Neural cell (in vitro differentiated cells): Measurements from ENCODE around the gene NOL4L. TPM values are rescaled to one million over a fixed set of nuclear protein-coding genes. Genes with fewer than 3 reads are reported as not detected.

Experiments
- H2AFZ ChIP-seq: fragments of 200-600, 300-800 bp; sonication (generic), shearing (Covaris generic); 2 replicates; pipeline ENCODE4 v1.6.0; 2014; ENCODE audit warnings: low read depth, mild to moderate bottlenecking, antibody characterized with exemption, low read length, moderate library complexity
- H3F3A ChIP-seq: fragments of 200-600 bp; shearing (Covaris generic); 2 replicates; pipeline ENCODE4 v1.6.1; 2016; ENCODE audit warnings: mild to moderate bottlenecking, moderate library complexity, mixed read lengths, antibody characterized with exemption, low read length; ENCODE audit not compliant: insufficient read depth, poor library complexity, severe bottlenecking
- H3K27ac ChIP-seq: fragments of 200-600, 300-800 bp; sonication (generic), shearing (Covaris generic); 2 replicates; pipeline ENCODE4 v1.5.1; 2014; ENCODE audit warnings: mild to moderate bottlenecking, low read length, moderate library complexity
- H3K27me3 ChIP-seq: fragments of 300-800, 200-600 bp; sonication (generic), shearing (Covaris generic); 2 replicates; pipeline ENCODE4 v1.6.0; 2014; ENCODE audit warnings: mild to moderate bottlenecking, low read depth, low read length, moderate library complexity; ENCODE audit not compliant: insufficient read depth
- H3K36me3 ChIP-seq: fragments of 300-800, 200-600 bp; sonication (generic), shearing (Covaris generic); 2 replicates; pipeline ENCODE4 v1.5.1; 2014; ENCODE audit warnings: mild to moderate bottlenecking, antibody characterized with exemption, low read length, moderate library complexity; ENCODE audit not compliant: insufficient read depth
- H3K4me2 ChIP-seq: fragments of 300-800, 200-600 bp; sonication (generic), shearing (Covaris generic); 2 replicates; pipeline ENCODE4 v1.6.0; 2014; ENCODE audit warnings: mild to moderate bottlenecking, low read length
- H3K4me3 ChIP-seq: fragments of 300-800, 200-600 bp; sonication (generic), shearing (Covaris generic); 2 replicates; pipeline ENCODE4 v1.5.1; 2014; ENCODE audit warnings: mild to moderate bottlenecking, low read length, moderate library complexity
- H3K79me2 ChIP-seq: fragments of 200-600 bp; shearing (Covaris generic); replicated peaks from 2 replicates; pipeline ENCODE4 v1.6.0; 2014; ENCODE audit warnings: mild to moderate bottlenecking, low read length, moderate library complexity; ENCODE audit not compliant: insufficient read depth
- H3K9ac ChIP-seq: fragments of 300-800, 200-600 bp; sonication (generic), shearing (Covaris generic); 2 replicates; pipeline ENCODE4 v1.6.1; 2016; ENCODE audit warnings: mild to moderate bottlenecking, low read length, mixed read lengths
- H3K9me2 ChIP-seq: fragments of 200-600 bp; shearing (Covaris generic); 2 replicates; pipeline ENCODE4 v1.6.1; 2016; ENCODE audit warnings: mild to moderate bottlenecking, low read length, mixed read lengths; ENCODE audit not compliant: insufficient read depth
- H3K9me3 ChIP-seq: fragments of 200-600, 300-800 bp; sonication (generic), shearing (Covaris generic); 2 replicates; pipeline ENCODE4 v1.6.1; 2016; ENCODE audit warnings: mild to moderate bottlenecking, mixed run types, low read length, moderate library complexity, mixed read lengths
- H4K20me1 ChIP-seq: fragments of 200-600 bp; shearing (Covaris generic); 2 replicates; pipeline ENCODE4 v1.6.1; 2016; ENCODE audit warnings: mild to moderate bottlenecking, mixed run types; ENCODE audit not compliant: insufficient read depth
- EP300 ChIP-seq: fragments of 450-650 bp; conservative IDR thresholded peaks from 2 replicates; pipeline ENCODE4 v1.6.1; 2014; ENCODE audit warnings: antibody characterized with exemption, mild to moderate bottlenecking, moderate library complexity; ENCODE audit not compliant: poor library complexity, severe bottlenecking
- EZH2 ChIP-seq: fragments of 200-600, 300-800 bp; shearing (Covaris generic), sonication (generic); IDR thresholded peaks from 2 replicates; pipeline ENCODE4 v1.6.1; 2014; ENCODE audit warnings: antibody characterized with exemption, low read length, borderline replicate concordance, mild to moderate bottlenecking; ENCODE audit not compliant: insufficient read depth, poor library complexity, severe bottlenecking
- MXI1 ChIP-seq: fragments of 450-650 bp; conservative IDR thresholded peaks from 2 replicates; pipeline ENCODE4 v1.6.1; 2014; ENCODE audit warnings: antibody characterized with exemption, mild to moderate bottlenecking; ENCODE audit not compliant: poor library complexity, severe bottlenecking
- POLR2AphosphoS5 ChIP-seq: IDR thresholded peaks from 2 replicates; pipeline ENCODE4 v1.6.1; 2012
- RAD21 ChIP-seq: fragments of 450-650 bp; conservative IDR thresholded peaks from 2 replicates; pipeline ENCODE4 v1.6.1; 2014; ENCODE audit warnings: antibody characterized with exemption, mild to moderate bottlenecking, moderate library complexity
- SMC3 ChIP-seq: fragments of 450-650 bp; conservative IDR thresholded peaks from 2 replicates; pipeline ENCODE4 v1.6.1; 2014; ENCODE audit warnings: antibody characterized with exemption, mild to moderate bottlenecking, moderate library complexity; ENCODE audit not compliant: poor library complexity
- TAF1 ChIP-seq: IDR thresholded peaks from 2 replicates; pipeline ENCODE4 v1.6.1; 2012; ENCODE audit warnings: low read depth
- polyA plus RNA-seq: library from polyadenylated mRNA; depleted of rRNA; stranded (reverse); fragments of >200 nt; gene quantifications from 2 replicates; pipeline ENCODE4 v1.2.3, GENCODE V29; 2014
- TF ChIP-seq, protein P1 (sequence below): IDR thresholded peaks from 2 replicates; pipeline ENCODE4 v1.6.1; 2012; ENCODE audit warnings: borderline replicate concordance
- TF ChIP-seq, protein P2 (sequence below): fragments of 450-650 bp; IDR thresholded peaks from 2 replicates; pipeline ENCODE4 v1.5.1; 2014; ENCODE audit warnings: antibody characterized with exemption, mild to moderate bottlenecking, moderate library complexity; ENCODE audit not compliant: poor library complexity, severe bottlenecking

NOL4L gene
- polyA plus RNA-seq, 1 donor from 2014 or later, result 20.4 TPM

DNA sequence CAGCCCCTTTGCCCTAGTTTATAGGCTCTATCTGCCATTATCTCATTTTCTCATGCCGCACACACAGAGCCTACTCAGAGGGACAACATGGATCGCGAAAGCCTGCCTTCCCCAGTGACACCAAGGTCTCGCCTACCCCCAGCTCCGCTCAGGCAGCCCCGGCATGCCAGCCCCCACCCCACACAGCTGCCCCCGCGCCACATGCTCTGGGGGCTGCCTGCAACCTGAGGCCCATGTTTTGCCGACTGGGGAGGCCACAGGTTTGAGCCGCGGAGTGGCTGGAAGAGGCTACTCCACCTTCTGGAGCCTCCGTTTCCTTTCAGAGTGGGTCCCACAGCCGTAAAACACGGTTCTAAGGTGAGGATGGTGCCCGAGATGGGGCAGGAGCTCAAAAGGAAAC lies 124.9 kb downstream of the NOL4L start:
- H3K79me2 ChIP-seq, result peaks cover 29% of the 10 kb centered on the region
- no peak overlapping the region for H3K9ac ChIP-seq
- no peaks in the 10 kb centered on the region for H3K27me3 ChIP-seq
- no peaks in the 10 kb centered on the region for H3K9me3 ChIP-seq
- TF ChIP-seq EZH2 (no peak), POLR2AphosphoS5 (no peak), TAF1 (no peak), EP300 (no peak), RAD21 (no peak), SMC3 (no peak), MXI1 (no peak)
- TF ChIP-seq, protein P1, sequence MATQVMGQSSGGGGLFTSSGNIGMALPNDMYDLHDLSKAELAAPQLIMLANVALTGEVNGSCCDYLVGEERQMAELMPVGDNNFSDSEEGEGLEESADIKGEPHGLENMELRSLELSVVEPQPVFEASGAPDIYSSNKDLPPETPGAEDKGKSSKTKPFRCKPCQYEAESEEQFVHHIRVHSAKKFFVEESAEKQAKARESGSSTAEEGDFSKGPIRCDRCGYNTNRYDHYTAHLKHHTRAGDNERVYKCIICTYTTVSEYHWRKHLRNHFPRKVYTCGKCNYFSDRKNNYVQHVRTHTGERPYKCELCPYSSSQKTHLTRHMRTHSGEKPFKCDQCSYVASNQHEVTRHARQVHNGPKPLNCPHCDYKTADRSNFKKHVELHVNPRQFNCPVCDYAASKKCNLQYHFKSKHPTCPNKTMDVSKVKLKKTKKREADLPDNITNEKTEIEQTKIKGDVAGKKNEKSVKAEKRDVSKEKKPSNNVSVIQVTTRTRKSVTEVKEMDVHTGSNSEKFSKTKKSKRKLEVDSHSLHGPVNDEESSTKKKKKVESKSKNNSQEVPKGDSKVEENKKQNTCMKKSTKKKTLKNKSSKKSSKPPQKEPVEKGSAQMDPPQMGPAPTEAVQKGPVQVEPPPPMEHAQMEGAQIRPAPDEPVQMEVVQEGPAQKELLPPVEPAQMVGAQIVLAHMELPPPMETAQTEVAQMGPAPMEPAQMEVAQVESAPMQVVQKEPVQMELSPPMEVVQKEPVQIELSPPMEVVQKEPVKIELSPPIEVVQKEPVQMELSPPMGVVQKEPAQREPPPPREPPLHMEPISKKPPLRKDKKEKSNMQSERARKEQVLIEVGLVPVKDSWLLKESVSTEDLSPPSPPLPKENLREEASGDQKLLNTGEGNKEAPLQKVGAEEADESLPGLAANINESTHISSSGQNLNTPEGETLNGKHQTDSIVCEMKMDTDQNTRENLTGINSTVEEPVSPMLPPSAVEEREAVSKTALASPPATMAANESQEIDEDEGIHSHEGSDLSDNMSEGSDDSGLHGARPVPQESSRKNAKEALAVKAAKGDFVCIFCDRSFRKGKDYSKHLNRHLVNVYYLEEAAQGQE, result no peak
- TF ChIP-seq, protein P2, sequence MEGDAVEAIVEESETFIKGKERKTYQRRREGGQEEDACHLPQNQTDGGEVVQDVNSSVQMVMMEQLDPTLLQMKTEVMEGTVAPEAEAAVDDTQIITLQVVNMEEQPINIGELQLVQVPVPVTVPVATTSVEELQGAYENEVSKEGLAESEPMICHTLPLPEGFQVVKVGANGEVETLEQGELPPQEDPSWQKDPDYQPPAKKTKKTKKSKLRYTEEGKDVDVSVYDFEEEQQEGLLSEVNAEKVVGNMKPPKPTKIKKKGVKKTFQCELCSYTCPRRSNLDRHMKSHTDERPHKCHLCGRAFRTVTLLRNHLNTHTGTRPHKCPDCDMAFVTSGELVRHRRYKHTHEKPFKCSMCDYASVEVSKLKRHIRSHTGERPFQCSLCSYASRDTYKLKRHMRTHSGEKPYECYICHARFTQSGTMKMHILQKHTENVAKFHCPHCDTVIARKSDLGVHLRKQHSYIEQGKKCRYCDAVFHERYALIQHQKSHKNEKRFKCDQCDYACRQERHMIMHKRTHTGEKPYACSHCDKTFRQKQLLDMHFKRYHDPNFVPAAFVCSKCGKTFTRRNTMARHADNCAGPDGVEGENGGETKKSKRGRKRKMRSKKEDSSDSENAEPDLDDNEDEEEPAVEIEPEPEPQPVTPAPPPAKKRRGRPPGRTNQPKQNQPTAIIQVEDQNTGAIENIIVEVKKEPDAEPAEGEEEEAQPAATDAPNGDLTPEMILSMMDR, result no peak
- peaks cover 27% of the 10 kb centered on the region for H4K20me1 ChIP-seq
- no peak overlapping the region for H3K4me3 ChIP-seq
- H3K9me2 ChIP-seq, result no peaks in the 10 kb centered on the region
- H3K4me2 ChIP-seq, result no peak overlapping the region
- no peaks in the 10 kb centered on the region for H3F3A ChIP-seq
- no peaks in the 10 kb centered on the region for H3K36me3 ChIP-seq
- H3K27ac ChIP-seq, result no peak overlapping the region
- no peak overlapping the region for H2AFZ ChIP-seq

DNA sequence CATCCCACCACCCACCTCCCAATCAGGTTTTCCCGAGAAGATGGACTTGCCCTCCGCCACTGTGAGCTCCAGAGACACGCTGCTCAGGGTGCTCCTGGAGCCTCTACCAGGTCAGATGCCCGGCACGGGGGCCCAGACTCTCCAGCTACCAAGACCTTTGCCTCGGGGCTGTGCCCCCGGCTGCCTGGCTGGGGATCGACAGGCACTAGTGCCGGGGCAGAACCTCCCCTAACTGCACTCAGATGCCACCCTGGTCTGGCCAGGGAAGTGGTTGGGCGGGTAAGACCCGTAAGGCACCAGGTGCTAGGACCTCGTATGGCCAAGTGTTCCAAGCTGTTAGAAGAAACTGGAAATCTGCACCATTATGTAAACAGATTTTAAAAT lies 126.3 kb downstream of the NOL4L start:
- Histone ChIP-seq H4K20me1 (peaks cover 17% of the 10 kb centered on the region), H3K27me3 (no peaks in the 10 kb centered on the region), H3K4me3 (no peak overlapping the region), H3K9ac (no peak overlapping the region), H3K9me3 (no peaks in the 10 kb centered on the region), H3F3A (no peaks in the 10 kb centered on the region), H2AFZ (no peak overlapping the region), H3K9me2 (no peaks in the 10 kb centered on the region), H3K36me3 (no peaks in the 10 kb centered on the region), H3K27ac (no peak overlapping the region), H3K79me2 (peaks cover 38% of the 10 kb centered on the region), H3K4me2 (no peak overlapping the region)
- TF ChIP-seq EP300 (no peak), RAD21 (no peak), EZH2 (no peak), SMC3 (no peak), TAF1 (no peak), POLR2AphosphoS5 (no peak), MXI1 (no peak)
- TF ChIP-seq, protein P2, result no peak
- TF ChIP-seq, protein P1, result no peak
